Cardiac septum (tissue), 1 donor: ENCODE data around the gene NUP188. TPM values are rescaled to one million over a fixed set of nuclear protein-coding genes. Genes with fewer than 3 reads are reported as not detected.

Source experiments
- DNase-seq: peaks from one replicate; pipeline ENCODE4 v3.0.0-alpha.2; 2020; ENCODE audit warnings: low spot score
- intact Hi-C: fragments of 100-400 bp; cut with DNase I; formaldehyde crosslinking; loops from one replicate; pipeline ENCODE4 v1.14.0; 2022
- total RNA-seq: library from RNA; stranded (reverse); fragmentation: NEBNext Ultra II Directional; extraction: Animal tissue kit (Norgen Biotek cat#: 25700); gene quantifications from one replicate; pipeline ENCODE4 v1.2.1, GENCODE V29; 2021
- donor health status: DM: no; HTN: no; CAD: no.

The NUP188 gene
- total RNA-seq, 1 donor from 2014 or later = 36.3 TPM

- intact Hi-C loops = loop anchor here (2.0 kb wide), 1 partner anchor 74 kb away; the partner anchor contains the start of genes CRAT and PTPA
Measured at GRCh38 chr9:129036923-129037766, 89.6 kb downstream of the NUP188 start.

GRCh38 chr9:129037767-129038098 is 90.2 kb downstream of the NUP188 start:
- intact Hi-C loops = loop anchor here (2.0 kb wide), 1 partner anchor 73 kb away; the partner anchor contains the start of genes CRAT and PTPA
- no peak for DNase-seq

More at GRCh38 chr9:129036923-129037766, 89.6 kb downstream of the NUP188 start:
- DNase-seq = no peak

- intact Hi-C loops = no loop called here
- DNase-seq = no peak
Measured at GRCh38 chr9:129038109-129038852, 90.8 kb downstream of the NUP188 start.

GRCh38 chr9:129040113-129040643 is 92.7 kb downstream of the NUP188 start:
- no peak for DNase-seq
- intact Hi-C loops = no loop called here

- intact Hi-C loops = no loop called here
Measured at GRCh38 chr9:129042016-129042415, 94.5 kb downstream of the NUP188 start.

GRCh38 chr9:129052592-129052991 is 105.1 kb downstream of the NUP188 start:
- DNase-seq = peak; percentile 82
- intact Hi-C loops = no loop called here

More at GRCh38 chr9:129042016-129042415, 94.5 kb downstream of the NUP188 start:
- DNase-seq = no peak

GRCh38 chr9:129053020-129053419 is 105.5 kb downstream of the NUP188 start:
- intact Hi-C loops = no loop called here
- DNase-seq = no peak

GRCh38 chr9:129054163-129054851 is 106.8 kb downstream of the NUP188 start:
- intact Hi-C loops = no loop called here
- DNase-seq = no peak

Other genes starting within 250 kb of the NUP188 start
- 6.2 TPM for gene PKN3, start 245.2 kb upstream of the NUP188 start, total RNA-seq
- gene ZDHHC12, start 223.6 kb upstream of the NUP188 start, total RNA-seq = 7.4 TPM
- gene ZER1, start 175.8 kb upstream of the NUP188 start, total RNA-seq = 51.8 TPM
- 15.7 TPM for gene TBC1D13, start 160.4 kb upstream of the NUP188 start, total RNA-seq
- 47.1 TPM for gene ENDOG, start 129.2 kb upstream of the NUP188 start, total RNA-seq
- 18.0 TPM for gene SPOUT1, start 117.9 kb upstream of the NUP188 start, total RNA-seq
- gene KYAT1, start 65.7 kb upstream of the NUP188 start, total RNA-seq = 9.2 TPM
- 24.2 TPM for gene LRRC8A, start 65.6 kb upstream of the NUP188 start, total RNA-seq
- gene PHYHD1, start 26.7 kb upstream of the NUP188 start, total RNA-seq = 21.9 TPM
- gene DOLK, start 96 bp upstream of the NUP188 start, total RNA-seq = 9.8 TPM
- gene SH3GLB2, start 80.6 kb downstream of the NUP188 start, total RNA-seq = 40.6 TPM
- gene MIGA2, start 88.9 kb downstream of the NUP188 start, total RNA-seq = 39.3 TPM
- gene DOLPP1, start 133.4 kb downstream of the NUP188 start, total RNA-seq = 4.8 TPM
- 68.1 TPM for gene CRAT, start 163.1 kb downstream of the NUP188 start, total RNA-seq
- 204 TPM for gene PTPA, start 163.7 kb downstream of the NUP188 start, total RNA-seq
- 12.6 TPM for gene IER5L, start 230.6 kb downstream of the NUP188 start, total RNA-seq